Hippocampal formation (tissue), 2 donors: ENCODE data around the gene MACROH2A2.
"Not testable (repeated sequence)": the region's sequence is repeated elsewhere in the genome, so short reads cannot be mapped to it uniquely, and the experiment has no call there.

Experiments used
- DNase-seq, 2 donors: peaks; one replicate each; lab custom pipeline; 2025; lab: John Stamatoyannopoulos, UW

The MACROH2A2 gene

DNA sequence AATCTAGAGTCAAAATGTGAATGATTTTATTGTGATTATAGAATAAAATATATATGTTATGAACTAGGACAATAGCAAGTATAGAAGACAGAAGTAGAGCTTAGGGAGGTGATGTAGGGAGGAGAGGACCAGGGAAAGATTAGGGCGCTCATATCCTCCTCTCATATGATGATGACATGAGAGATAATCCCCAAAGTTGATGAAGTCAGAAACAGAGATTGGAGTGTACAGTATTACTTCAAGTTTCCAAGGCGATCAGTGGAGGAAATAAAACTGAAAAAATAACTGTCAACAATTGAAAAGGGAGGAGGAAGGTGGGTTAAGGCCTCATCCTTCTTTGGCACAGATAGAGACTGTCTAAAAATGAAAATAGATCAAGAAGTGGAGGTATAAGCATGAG lies 14.9 kb downstream of the MACROH2A2 start:
- no peak for DNase-seq

GRCh38 chr10:70068925-70069324 lies 16.3 kb downstream of the MACROH2A2 start:
- DNase-seq = no peak

DNA sequence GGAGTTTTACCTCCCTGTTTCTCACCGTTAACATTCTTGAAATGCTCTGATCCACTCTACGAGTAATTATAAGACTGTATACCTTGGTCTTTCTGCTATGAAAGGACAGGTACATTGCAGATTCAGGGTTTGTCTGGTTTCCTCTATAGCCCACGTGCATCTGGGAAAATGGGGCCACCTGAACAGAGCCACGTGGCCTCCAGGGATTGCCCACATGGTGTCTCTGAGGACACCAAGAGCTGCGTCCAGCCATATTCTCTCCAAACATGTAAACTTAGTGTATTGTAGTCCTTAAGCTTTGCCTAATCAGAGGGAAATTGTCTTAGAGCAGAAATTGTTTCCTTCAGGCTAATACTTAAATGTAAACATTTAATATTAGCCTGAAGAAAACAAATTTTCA lies 16.7 kb downstream of the MACROH2A2 start:
- DNase-seq = no peak

GRCh38 chr10:70070834-70071233 lies 18.2 kb downstream of the MACROH2A2 start:
- no peak for DNase-seq

GRCh38 chr10:70074165-70074564 lies 21.5 kb downstream of the MACROH2A2 start:
- no peak for DNase-seq

GRCh38 chr10:70074971-70075370 lies 22.3 kb downstream of the MACROH2A2 start:
- no peak for DNase-seq

DNA sequence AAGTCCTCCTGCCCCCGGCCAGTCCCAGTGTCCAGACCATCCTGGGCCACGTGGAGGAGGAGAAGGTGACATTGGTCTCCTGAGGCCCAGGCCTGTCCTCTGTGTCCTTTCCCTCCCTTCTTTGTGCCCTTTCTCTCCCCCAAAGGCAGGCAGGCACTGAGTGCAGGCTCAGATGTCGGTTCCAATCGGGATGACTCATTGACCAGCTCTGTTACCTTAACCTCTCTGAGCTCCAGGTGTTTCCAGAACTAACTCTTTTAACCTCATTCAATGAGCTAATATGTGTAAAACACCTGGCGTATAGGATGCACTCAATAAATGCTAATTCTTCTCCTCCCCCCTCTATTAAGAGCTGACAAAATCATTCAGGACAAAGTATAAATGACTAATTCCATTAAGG lies 25.7 kb downstream of the MACROH2A2 start:
- DNase-seq = no peak

DNA sequence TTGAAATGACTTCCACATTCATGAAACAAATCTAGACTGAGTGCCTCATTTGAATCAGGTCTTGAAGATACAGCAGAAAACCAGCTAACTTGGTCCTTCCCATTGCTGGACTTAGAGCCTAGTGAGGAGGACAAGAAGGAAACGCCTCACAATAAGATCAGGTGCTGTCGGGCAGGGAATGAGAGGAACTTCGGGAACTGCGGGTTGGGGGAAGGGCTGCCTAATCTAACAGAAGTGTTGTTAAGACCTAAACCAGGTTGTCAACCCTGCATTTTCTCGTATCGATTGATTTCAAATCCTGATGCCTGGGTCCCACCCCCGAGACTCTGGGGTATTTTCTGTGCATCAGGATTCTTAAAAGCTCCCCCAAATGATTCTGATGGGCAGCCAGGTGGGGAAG lies 26.3 kb downstream of the MACROH2A2 start:
- DNase-seq = no peak

GRCh38 chr10:70080789-70081188 lies 28.1 kb downstream of the MACROH2A2 start:
- DNase-seq = not testable (repeated sequence)

GRCh38 chr10:70084189-70084588 lies 31.5 kb downstream of the MACROH2A2 start:
- DNase-seq = no peak

DNA sequence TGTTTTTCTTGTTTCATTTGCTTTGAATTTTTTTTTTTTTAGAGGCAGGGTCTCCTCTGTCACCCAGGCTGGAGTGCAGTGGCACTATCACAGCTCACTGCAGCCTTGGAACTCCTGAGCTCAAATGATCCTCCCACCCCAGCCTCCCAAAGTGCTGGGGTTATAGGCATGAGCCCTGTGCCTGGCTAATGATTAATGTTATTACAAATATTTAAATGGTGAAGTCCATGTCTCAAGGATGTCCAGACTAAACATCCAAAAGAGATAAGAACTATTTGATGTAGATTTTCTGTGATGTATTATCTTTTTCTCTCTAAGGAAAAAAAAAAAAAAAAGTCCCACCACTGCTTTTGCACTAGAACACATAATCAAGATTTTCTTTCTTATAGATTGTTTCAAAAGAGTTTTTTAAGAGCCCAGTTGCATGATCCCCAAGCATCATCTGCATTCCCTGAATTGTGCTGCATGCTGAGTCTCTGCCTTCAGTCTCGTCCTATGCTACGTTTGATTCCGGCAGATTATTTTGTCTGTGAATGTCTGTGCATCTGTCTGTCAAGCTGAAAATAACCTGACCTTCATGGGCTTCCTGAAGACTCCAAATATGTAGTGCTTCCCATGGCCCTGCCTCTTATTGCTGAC lies 33.4 kb downstream of the MACROH2A2 start:
- no peak for DNase-seq

DNA sequence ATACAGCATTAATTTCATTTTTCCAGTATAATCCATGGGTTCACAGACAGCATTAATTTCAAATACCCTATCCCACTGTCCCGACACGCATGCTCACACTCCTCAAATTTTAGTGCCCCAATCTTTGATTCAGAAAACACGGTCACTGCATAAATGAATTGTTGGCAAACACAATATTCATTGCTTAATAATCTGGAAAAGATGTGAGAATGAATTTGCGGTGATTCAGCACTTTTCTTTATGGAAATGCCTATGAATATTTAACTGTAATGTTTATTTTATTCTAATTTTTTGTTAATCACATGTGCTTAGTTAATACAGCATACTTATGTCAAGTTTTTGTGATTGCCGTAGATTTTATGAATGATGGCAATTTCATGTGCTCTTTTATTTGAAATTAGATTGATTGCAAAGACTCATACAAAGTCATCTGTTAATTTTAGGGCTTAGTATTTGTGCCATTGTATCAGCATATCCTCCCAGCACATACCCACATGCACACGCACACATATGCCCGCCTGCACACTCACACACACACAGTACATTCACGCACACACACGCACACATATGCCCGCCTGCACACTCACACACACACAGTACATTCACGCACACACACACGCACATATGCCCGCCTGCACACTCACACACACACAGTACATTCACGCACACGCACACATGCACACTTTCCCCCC lies 35.1 kb downstream of the MACROH2A2 start:
- DNase-seq = no peak

- DNase-seq = no peak
Measured at GRCh38 chr10:70088308-70088698, 35.7 kb downstream of the MACROH2A2 start.

DNA sequence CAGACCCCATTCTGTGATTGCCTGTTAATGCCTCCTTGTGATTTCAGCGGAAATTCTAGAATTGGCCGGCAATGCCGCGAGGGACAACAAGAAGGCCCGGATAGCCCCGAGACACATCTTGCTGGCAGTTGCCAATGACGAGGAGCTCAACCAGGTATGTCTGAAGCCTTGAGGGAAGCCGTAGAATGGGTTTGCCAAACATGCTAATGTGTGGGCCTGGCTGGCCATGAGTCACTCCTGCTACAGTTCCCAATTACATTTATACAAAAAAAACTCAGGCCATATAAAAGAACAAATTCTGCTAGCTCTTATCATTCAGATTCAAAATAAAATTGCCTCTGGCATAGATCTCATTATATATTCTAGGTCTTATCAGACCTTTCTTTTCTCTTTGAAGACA lies 37.4 kb downstream of the MACROH2A2 start:
- no peak for DNase-seq

DNA sequence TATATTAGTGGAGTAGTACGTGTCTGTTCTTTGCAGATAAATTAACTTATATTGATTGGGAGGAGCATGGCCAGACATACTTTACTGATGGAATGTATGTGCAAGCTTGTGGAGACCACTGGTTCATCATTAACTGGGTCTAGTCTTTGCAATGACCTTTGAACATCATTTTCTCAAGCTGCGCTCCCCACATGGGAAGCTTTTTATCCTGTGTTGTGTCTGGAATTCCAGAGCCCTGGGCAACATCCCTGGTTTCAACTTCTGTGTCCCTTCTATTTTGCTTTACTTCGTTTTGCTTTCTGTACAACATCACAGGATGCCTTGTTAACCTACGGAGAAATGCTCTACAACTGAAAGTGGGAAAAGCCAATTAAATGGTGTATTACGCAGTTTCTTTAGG lies 38.3 kb downstream of the MACROH2A2 start:
- no peak for DNase-seq

DNA sequence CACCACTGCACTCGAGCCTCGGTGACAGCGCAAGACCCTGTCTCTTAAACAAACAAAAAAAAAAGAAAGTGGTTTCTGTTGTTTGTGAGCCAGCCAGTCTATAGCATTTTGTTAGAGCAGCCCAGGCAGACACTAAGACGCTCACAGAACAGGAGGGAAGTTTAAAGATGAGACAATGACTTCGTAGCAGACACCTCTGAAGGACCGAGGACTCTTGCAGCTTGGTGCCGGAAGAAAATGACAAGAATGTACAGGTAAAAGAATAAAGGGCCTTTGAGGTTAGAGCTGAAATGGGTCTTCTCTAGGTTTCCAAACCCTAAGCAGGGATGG lies 39.7 kb downstream of the MACROH2A2 start:
- no peak for DNase-seq

DNA sequence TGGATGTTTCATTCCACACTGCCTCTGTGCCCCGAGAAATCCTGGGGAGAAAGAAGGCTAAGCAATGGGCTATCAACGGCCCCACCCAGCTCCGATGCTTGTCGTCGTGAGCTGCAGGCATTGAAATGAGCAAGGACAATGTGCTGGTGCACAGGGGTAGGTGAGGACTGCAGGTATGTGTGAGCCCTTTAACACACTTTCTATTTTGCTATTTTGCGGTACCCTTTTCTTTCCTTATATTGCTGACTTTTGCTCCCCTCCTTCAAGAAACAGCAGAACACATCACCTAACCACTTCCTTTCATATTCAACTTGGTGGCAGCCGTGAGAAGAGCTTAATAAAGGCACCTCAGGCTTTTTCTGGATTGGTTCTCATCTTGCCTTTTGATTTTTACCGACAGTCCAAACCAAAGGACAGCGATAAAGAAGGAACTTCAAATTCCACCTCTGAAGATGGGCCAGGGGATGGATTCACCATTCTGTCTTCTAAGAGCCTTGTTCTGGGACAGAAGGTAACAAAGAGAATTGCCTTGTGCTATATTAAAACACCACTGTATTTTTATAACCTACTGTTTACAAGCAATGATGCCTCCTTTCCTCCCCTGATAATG lies 40.8 kb downstream of the MACROH2A2 start:
- DNase-seq = no peak

DNA sequence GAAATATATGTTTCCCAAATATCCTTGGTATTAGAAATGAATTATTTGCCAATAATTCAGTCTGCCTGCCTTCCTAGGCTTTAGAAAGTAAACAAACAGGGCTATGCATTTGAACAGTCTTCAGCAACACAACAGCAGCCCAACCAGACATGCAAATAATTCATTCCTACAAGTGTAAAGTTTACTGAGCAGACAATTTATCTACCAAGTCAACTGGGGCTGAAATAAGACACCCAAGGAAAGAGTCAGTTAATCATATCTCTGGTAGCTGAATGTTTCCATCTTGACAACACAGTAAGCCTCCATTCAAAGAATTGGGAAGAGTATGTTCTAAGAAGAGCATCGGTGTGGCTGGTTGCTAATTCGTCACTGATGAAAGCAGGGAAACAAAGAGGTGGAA lies 41.6 kb downstream of the MACROH2A2 start:
- no peak for DNase-seq

DNA sequence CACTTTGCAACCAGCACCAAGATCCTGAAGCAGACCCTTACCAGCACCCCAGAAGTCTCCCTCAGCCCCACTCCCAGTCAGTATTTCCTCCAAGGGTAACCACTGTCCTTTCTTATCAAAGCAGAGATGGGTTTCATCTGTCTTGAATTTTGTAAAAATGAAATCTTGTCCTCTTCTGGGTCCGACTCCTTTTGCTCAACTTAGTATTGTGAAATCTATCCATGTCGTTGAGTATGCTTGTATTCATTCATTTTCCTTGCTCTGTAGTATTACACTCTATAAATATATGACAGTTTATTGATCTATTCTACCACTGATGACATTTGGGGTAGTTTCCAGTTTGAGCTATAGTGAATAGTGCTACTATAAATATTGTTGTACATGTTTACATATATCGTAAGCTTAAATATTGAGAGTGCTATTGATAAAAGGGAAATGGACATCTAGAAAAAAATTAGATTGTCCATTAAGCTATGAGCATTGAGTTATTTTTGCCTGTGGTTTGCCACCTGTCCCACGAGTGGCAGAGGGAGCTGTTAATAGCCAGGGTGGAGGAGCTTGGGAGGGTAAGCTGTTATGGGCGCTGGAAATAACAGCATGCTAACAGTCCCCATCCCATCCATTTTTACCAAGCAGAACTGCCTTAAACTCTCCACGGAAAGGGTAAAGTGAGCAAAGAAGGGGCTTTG lies 43.5 kb downstream of the MACROH2A2 start:
- DNase-seq = no peak

GRCh38 chr10:70096705-70097420 lies 44.2 kb downstream of the MACROH2A2 start:
- no peak for DNase-seq

DNA sequence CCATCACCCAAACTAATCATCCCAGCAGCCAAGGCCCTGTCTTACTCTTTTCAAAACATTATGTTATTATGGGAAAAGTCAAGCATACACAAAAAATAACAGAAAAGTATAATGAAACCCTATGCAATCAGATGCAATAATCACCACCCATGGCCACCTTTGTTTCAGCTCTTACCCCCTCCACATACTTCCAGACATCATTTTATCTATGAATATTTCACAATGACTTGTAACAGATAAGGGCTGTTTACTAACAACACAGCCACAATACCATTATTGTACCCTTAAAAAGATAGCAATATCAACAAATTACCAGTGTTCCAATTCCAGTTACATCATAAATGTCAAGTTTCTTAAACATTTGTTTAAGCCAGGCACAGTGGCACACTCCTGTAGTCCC lies 44.8 kb downstream of the MACROH2A2 start:
- no peak for DNase-seq

- DNase-seq = no peak
Measured at GRCh38 chr10:70098271-70098670, 45.6 kb downstream of the MACROH2A2 start.
